ENCODE measurements around the gene C7orf57.

Gene C7orf57

GRCh38 chr7:48088559-48089045 lies 53.3 kb downstream of the C7orf57 start:
- DNase-seq = no peak

DNA sequence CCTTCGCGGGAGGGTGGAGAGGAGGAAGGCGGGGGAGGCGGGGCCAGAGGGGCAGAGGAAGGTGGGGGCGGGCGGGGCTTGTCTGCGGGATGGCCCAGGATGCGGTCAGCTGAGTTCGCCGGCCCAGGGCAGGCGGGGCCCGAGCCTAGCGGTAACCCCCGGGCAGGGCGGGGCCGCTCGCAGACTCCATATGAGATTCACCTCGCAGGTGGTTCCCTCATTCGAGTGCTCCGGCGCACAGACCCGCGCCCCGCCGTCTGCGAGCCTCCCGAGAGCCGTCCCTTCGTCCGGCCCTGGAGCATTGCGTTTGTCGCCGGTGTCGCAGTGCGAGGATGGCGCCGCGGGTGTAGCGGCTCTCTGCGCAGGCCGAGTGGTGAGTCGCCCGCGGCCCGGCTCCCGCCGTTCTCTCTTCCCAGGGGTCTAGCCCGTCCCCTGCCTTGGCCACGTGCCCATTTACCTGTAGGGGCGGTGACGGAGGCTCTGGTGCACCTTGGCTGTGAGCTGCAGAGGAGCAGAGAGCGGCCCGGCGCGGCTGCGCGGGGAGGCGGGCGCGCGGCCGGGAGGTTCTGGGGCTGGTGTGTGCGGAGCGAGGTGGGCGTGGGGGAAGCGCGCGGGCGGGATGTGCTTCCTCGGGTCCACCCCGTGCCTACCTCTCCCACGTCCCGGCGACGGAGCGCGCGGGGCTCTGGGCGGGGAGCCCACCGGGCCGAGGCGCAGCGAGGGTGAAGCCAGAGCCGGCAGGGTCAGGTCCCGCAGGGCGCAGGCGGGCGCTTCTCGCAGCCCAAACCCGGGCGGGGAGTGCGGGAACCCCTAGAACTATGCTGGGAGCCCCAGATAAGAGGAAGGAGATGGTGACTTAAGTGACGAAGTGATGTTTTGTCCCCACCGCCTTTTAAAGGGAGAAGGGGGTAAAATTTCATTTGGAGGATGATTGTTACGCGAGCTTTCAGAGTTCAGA lies 54.0 kb downstream of the C7orf57 start, which contains the start of gene UPP1:
UPP1 (plus strand) TSS at position 220 of the 958 bp plus-strand sequence. CDS start 5,519 bp downstream, outside the sequence.
- DNase-seq = peak; percentile 56

DNA sequence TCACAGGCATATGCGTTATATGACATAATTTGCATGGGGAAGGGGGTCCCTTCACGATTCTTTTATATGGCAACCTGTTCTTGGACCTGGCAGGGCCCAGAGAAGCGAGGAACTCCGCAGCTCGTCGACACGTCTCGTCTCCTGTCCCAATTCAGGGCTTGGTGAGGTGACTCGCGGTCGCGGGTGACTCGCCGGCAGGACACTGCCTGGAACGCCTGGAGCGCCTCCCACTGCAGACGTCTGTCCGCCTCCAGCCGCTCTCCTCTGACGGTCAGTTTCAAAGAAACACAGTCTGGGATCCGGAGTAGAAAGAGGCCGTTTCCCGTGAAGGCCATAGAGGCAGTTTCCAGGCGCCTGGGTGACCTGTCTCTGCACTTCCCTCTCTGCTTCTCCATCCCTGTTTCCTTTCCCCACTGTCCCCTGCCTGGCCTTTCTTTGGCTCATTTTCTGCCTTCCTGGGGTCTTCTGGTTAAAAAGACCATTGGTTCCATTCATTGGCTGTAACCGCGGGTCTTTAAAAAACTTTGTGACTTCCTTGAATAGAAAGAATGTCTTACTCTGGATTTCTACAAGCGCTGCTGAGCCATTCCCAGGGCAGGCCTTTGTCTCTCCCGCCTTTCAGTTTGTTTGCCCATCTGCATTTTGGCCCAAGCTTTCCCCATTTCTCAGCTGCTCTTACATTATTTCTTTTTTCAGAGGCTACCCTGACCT lies 54.9 kb downstream of the C7orf57 start:
- DNase-seq = no peak

- no peak for DNase-seq
These were observed 56.4 kb downstream of the C7orf57 start for GRCh38 chr7:48091506-48092433.

- DNase-seq = no peak
These were observed 59.5 kb downstream of the C7orf57 start for GRCh38 chr7:48094861-48095293.

DNA sequence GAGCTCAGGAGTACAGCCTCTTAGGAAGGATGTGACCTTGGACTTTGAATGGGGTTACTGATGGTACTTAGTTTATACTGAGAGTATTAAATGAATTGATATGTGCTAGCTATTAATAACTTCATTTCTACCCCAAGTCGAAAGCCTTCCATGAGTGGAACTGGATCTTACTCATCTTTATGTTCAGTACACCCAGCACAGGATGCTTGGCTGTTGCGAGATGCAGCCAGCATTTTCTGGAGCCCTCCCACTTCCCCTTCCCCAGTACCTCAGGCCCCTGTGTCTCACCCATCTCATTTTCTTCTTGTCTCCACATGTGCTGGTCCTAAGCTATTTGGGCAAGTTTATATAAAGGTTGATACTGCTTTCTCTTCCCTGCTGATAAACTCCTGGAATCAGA lies 60.9 kb downstream of the C7orf57 start:
- no peak for DNase-seq

DNA sequence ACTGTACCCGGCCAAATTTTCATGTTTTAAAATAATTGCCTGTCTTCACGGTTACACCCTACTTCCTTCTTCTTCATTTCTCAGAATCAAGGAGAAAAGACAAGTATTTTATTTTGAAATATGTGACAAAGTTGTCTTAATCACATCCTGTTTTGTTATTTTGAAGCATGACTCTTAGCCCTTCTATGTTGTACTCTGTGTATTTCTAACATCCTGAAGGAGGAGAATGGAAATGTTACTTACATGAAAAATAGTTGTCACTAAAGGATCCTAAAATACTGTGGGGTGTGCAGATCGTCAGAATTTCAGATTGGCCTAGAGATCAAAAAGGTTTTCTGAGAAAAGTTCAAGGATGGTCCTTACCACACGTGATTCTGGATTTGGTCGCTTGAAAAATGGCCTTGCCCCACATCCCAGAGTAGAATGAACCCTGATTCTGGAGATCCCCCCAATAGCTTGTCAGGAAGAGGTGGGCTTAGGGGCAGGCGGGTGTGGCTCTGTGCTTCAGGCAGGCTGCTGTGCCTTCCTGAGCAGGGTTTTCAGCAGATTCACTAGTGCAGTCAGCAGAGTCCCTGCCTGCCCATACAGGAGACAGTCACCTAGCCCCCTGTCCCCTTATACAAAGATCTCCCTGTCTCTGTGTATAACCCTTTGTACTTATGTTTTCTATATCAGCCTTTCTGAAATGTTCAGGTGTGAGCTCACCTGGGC lies 62.3 kb downstream of the C7orf57 start:
- no peak for DNase-seq

- DNase-seq = no peak
These were observed 63.5 kb downstream of the C7orf57 start for GRCh38 chr7:48098846-48099245.

DNA sequence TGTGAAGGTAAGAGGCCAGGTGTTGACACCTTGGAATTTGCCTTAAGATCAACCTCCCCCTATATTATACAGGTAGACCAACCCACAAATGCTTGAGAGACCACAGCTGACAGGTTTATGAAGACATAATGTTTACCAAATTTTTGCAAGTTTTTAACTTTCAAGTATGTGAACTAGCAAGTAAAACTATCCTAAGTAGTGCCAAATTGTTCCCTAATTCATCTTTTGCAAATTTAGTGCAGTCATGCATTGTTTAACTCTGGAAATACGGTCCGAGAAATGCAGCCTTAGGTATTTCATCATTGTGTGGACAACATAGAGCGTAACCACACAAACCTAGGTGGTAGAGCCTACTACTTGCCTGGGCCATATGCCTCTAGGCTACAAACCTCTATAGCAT lies 64.4 kb downstream of the C7orf57 start:
- DNase-seq = no peak

GRCh38 chr7:48101352-48101751 lies 66.0 kb downstream of the C7orf57 start:
- DNase-seq = no peak

DNA sequence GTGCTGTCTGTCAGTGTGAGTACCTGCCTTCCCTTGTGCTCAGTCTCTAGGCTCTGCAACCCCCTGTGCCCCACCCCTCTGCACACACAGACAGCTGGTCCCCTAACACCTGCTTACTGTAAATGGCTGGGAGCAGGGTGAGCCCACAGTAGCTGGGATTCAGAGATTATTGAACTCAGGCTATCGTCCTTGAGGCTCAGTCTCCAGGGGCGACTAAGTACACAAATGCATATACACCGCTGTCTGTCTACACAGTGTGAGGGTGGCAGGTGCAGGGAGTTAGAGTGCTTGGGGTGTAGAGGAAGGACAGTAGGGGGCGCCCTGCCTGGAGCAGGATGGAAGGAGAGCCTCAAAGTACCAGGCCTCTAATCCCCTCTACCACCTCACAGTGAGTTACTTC lies 66.6 kb downstream of the C7orf57 start:
- DNase-seq = no peak

DNA sequence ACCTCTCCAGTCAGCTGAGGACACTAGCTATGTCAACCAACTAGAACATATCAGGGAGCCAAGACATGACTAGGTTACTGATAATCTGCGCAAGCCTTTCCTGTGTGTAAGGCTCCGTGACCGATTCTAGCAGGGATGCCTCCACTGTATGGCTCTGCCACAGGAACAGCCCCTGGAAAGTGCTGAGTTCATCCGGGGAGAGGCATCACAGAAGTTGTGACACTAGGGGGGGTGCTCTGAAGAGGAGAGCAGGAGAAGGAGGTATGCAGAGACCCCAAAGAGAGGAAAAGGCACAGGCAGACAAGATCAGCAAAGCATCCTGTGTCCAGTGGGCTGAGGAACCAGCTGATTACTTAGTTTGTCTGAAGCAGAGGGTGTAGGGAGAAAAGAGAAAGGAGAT lies 67.2 kb downstream of the C7orf57 start:
- DNase-seq = no peak

GRCh38 chr7:48105045-48105444 lies 69.7 kb downstream of the C7orf57 start:
- DNase-seq = no peak

- no peak for DNase-seq
These were observed 71.7 kb downstream of the C7orf57 start for GRCh38 chr7:48106906-48107659.

GRCh38 chr7:48107926-48108472 lies 72.7 kb downstream of the C7orf57 start:
- no peak for DNase-seq

DNA sequence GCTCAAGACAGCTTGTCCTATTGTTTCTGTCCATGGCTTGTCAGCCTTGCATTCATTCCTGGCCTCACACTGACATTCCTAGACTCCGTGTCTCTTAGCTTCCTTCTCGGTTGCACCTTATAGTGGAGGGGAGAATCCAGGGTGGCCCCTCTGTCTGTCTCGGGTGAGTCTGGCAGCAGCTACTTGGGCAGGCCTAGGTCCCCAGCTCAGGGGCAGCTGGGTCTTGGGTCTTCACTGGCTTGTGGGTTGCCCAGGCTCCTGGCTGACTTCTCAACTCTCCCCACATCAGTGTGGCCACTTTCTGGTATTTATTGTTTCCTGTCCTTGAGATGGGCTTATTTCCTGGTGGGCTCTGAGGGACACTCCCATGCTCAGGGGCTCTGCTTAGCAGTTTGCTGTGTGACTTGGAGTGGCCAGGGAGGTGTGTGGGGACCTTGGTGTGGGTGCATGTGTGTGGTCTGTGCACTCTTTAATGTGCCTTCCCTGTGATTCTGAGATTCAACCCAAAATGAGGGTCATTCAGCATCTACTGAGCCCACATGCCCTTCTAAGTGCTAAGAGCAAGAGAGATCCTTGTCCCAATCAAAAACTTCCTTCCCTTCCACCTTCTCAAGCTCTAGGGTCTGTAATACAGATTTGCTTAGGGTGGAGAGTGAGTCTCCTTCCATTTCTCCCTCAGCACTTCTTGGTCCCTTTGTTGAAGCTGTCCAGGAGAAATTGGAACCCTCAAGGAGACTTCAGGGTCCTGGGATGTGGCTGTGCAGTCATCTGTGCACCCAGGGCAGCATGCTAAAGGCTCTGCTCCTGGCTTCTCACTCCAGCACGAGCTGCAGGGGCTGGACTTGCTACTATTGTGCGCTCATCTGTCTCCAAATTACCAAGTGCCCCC lies 73.9 kb downstream of the C7orf57 start:
- DNase-seq = no peak

DNA sequence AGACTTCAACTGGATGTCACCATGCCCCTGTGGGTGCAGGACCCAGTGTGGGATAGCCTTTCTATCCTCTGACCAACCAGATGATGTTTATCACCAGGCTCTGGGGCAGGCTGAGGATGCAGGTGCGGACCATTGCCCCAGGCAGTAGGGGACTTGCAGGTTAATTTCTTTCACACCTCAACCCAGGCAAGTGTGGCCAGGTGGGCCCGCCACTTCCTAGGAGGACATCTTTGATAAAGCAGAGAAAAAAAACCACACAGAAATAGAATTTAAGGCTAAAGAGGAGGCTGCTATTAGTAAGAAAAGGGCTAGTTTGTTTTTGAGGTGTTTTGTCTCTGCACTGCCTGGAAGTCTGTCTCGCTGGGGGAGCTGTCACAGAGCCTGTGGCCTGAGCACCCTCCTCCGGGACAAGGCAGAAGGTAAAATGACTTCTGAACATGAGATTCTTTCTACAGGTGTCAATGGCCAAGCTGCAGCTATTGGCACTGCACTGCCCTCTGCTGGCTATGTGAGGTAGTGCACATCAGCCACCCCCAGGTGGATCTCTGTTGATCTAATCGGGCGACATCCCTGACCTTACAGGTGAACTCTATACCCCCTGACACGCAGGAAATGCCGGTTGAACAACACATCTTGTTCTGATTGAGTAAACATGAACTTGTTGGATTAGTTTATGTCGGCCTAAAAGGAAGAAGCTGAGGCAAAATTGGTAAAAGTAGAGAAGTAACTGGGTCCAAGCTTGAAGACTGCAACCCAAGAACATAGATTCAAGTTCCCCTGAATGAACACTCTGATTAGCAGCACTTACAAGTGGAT lies 74.7 kb downstream of the C7orf57 start:
- DNase-seq = no peak

DNA sequence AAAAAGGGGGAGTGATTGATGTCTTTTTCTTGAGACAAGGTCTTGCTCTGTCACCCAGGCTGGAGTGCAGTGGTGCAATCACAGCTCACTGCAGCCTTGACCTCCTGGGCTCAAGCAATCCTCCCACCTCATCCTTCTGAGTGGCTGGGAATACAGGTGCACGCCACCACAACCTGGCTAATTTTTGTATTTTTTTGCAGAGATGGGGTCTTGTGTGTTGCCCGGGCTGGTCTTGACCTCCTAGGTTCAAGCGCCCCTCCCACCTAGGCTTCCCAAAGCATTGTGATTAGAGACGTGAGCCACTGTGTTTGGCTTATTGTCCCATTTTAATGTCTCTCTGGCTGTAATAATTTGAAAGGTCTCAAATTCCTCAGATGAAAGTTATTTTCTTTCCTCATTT lies 75.5 kb downstream of the C7orf57 start:
- DNase-seq = no peak

Data from 8988T (cell line).